GM21423 (cell line): Measurements from ENCODE around the gene LRRN3.
"Not testable (repeated sequence)": the region's sequence is repeated elsewhere in the genome, so short reads cannot be mapped to it uniquely, and the experiment has no call there.

ENCODE experiments used
- ATAC-seq: cut with Tn5 transposase; IDR thresholded peaks from one replicate; pipeline ENCODE4 v1.9.1; 2021; ENCODE audit warnings: mild to moderate bottlenecking, moderate library complexity; ENCODE audit not compliant: unreplicated experiment

Gene LRRN3

DNA sequence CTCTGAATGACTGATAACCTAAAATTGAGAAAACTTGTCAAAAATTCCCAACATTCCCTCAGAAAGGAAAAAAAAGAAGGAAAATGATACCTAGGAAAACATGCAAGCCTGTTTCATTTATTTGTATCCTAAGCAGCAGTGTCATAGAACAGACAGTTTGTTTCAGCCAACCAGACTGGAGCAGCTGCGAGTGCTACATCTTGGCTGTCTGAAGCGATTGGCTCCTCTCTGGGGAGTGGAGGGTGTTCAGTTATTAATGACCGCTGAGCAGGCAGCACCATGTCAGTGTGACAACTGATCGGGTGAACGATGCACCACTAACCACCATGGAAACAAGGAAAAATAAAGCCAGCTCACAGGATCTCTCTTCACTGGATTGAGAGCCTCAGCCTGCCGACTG, at the start of gene LRRN3:
TSS of gene LRRN3 (plus strand) at position 282 of the 400 bp plus-strand sequence. CDS start 31,646 bp downstream, outside the sequence.
- ATAC-seq = no peak

DNA sequence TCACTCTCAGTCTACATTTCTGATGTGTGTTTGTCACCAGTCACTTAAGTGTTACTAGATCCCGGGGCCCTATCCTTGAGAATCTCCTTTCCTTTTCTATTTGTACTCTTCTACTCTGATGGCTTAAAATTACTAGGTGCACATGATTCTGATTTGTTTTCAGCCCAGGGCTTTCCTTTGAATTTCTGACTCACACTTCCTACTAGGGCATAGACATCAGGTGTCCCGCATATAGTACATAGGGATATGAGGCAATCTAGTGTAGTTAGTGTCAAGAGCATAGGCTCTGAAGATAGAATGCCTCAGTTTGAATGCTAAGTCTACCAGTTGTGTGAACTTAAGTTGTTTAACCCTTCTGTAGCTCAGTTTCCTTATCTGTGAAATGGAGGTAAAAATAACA, 49.4 kb upstream of the LRRN3 start:
- no peak for ATAC-seq

DNA sequence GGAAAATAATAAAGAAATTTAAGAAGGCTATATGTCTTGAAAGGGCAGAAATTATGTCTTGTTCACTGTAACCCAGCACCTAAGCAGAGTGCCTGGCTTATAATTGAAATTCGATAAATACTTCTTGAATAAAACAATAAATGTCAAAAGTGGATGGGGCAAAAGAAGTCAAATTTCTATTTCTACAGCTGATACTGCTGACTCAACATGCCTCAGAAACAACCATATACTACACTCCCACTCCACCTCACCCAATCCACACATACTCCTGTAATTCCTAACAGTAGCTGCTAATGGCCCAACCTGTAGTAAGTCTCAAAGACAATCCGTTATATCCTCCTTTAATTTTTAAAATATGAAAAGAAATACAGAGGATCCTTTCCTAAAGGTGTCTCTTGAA, 48.1 kb upstream of the LRRN3 start:
- ATAC-seq = no peak

- ATAC-seq = peak; percentile 96
These were observed 47.4 kb upstream of the LRRN3 start for GRCh38 chr7:111043561-111043960.

GRCh38 chr7:111045449-111045848, 45.5 kb upstream of the LRRN3 start:
- ATAC-seq = no peak

- ATAC-seq = no peak
These were observed 43.3 kb upstream of the LRRN3 start for GRCh38 chr7:111047595-111047994.

- no peak for ATAC-seq
These were observed 40.8 kb upstream of the LRRN3 start for GRCh38 chr7:111049971-111050680.

DNA sequence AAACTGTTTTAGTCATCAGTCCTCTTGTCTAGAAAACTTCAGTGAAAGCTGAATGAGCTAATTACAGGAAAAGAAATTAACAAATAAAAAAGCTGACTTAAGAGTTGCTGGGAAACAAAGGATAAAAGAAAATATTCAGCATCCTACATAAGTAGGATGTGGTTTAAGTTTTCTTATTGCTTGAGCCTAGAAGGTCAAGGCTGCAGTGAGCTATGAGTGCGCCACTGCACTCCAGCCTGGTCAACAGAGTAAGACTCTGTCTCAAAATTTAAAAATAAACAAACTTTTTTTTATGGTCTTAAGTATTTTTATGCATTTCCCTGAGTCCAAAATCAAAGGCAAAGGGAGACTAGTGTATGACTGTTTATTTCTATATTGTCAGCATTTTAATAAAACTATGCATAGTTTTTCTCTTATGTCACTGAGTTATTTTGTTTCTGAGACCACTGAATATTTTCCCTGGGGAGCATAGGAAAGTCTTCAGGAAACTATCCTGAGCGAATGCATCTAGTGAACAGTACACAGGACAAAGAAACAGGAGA, 40.0 kb upstream of the LRRN3 start:
- ATAC-seq = no peak

DNA sequence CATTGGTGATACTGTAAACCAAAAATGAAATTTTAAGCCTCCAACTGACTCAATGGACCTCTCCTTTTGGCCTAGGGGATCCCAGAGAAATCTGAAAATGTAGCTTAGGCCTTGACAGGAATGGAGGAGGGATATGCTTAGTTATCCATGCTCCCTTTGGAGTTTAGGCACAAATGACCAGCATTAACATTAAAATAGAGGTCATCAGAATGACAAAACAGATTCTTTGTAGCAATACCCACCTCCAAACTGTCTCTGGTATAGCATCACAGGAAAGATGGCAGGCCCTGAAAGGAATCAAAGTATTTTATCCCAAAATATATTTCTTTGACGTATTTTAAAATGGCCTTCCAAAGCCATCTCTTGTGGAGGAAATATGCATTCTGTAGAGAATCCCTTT, 39.1 kb upstream of the LRRN3 start:
- no peak for ATAC-seq

DNA sequence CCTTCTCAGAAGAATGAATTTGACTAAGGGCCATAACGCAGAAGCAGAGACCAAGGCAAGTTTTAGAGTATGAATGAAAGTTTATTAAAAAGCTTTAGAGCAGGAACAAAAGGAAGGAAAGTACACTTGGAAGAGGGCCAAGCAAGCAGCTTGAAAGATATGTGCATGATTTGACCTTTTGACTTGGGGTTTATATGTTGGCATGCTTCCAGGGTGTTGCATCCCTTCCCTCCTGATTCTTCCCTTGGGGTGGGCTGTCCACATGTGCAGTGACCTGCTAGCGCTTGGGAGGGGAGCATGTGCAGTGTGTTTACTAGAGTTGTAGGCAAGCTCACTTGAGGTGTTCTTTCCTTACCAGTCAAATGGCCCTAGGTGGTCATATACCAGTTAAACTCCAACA, 37.9 kb upstream of the LRRN3 start:
- ATAC-seq = no peak

- no peak for ATAC-seq
These were observed 34.6 kb upstream of the LRRN3 start for GRCh38 chr7:111056371-111056770.

DNA sequence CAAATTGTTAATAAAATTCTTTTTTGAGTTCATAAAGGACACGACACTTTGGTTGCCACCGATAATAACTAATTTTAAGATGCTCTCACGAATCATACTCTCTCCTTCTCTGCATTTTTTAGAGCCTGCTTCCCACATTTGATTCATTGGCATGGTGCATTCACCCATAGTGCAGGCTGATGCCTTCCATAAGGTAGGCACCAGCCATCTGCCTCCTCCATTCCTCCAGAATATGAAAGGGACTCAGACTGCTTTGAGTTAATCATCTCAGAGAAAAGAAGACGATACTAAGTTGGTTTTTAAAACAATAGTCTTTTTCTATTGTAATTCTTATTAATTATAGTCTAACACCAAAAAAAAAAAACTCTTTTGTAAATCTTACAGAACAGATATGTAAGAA, 33.9 kb upstream of the LRRN3 start:
- no peak for ATAC-seq

GRCh38 chr7:111059833-111060232, 31.1 kb upstream of the LRRN3 start:
- ATAC-seq = no peak

- ATAC-seq = no peak
These were observed 27.8 kb upstream of the LRRN3 start for GRCh38 chr7:111063166-111063565.

GRCh38 chr7:111067251-111067650, 23.7 kb upstream of the LRRN3 start:
- ATAC-seq = no peak

- ATAC-seq = no peak
These were observed 23.2 kb upstream of the LRRN3 start for GRCh38 chr7:111067682-111068081.

GRCh38 chr7:111068618-111069017, 22.3 kb upstream of the LRRN3 start:
- ATAC-seq = no peak

DNA sequence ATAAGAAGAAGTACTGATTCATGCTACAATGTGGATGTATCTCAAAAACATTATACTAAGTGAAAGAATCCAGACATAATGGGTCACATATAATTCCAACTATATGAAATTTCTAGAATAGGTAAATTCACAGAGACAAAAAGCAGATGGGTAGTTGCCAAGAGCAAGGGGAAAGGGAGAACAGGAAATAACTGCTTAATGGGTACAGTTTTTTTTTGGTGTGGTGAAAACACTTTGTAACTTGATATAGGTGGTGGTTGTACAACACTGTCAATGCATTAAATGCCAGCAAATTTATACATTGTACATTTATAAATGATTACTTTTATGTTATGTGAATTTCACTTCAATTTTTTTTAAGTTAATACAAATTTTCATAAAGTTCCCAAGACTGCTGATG, 19.4 kb upstream of the LRRN3 start:
- no peak for ATAC-seq

DNA sequence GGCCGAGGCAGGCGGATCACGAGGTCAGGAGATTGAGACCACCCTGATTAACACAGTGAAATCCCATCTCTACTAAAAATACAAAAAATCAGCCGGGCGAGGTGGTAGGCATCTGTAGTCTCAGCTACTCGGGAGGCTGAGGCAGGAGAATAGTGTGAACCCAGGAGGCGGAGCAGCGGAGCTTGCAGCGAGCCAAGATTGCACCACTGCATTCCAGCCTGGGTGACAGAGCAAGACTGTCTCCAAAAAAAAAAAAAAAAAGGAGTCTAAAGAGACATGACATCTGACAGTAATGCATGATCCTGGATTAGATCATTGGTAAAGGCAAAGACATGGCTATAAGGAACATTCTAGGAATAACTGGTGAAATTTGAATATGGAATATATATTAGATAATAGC, 18.3 kb upstream of the LRRN3 start:
- not testable (repeated sequence) for ATAC-seq

- no peak for ATAC-seq
These were observed 16.7 kb upstream of the LRRN3 start for GRCh38 chr7:111074071-111074747.

DNA sequence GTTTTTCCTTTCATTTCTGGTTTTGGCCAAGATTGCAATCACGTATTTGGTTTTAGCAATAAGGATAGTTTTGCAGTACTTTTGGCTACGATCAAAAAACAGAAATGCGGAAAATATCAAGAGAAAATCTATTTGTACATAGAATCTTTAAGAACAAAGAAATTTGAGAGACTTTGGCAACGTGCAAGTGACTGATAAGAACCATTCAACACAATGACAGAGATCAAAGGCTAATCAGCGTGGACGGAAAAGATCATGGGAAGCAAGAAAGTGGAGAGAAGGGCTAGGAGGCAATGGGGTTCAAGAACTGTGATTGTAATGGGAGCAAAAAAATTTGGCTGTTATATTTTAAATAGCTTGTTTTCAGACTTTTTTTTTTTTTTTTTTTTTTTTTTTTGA, 16.2 kb upstream of the LRRN3 start:
- no peak for ATAC-seq

GRCh38 chr7:111075498-111075897, 15.4 kb upstream of the LRRN3 start:
- ATAC-seq = no peak
